ENCODE data around the gene SLC39A3.

SLC39A3 gene

DNA sequence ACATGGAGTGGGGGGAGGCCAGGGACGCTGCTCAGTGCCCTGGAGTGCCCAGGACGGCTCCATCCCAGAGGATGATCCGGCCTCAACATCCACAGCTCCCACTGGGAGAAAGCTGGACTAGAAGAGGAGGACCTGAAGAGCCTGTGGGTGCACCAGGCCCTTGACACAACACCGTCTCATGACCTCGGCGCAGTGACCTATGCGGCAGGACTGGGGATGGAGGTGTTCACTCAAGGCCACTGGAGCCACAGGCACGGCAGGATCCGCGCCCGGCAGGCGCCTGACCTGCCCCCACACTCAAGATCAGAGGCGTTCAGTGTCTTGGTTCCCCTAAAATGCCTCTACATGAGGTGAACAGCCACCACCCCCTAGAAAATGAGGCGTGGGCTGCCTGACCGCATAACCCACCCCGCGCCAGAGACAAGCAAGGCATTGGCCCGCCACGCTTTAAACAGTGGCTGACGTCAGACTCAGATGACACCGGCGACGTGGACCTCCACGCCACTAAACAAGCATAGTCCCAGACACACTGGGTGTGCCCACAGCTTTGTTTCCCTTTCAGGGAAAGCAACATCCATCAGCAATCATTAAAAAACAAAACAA lies 35.2 kb upstream of the SLC39A3 start:
- TF ChIP-seq, protein P1, sequence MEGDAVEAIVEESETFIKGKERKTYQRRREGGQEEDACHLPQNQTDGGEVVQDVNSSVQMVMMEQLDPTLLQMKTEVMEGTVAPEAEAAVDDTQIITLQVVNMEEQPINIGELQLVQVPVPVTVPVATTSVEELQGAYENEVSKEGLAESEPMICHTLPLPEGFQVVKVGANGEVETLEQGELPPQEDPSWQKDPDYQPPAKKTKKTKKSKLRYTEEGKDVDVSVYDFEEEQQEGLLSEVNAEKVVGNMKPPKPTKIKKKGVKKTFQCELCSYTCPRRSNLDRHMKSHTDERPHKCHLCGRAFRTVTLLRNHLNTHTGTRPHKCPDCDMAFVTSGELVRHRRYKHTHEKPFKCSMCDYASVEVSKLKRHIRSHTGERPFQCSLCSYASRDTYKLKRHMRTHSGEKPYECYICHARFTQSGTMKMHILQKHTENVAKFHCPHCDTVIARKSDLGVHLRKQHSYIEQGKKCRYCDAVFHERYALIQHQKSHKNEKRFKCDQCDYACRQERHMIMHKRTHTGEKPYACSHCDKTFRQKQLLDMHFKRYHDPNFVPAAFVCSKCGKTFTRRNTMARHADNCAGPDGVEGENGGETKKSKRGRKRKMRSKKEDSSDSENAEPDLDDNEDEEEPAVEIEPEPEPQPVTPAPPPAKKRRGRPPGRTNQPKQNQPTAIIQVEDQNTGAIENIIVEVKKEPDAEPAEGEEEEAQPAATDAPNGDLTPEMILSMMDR (IDR thresholded peaks at IDR 0.05; ENCODE audit: borderline replicate concordance, control extremely low read depth, extremely low read depth, insufficient read depth, missing control alignments), result no peak
- no peak for DNase-seq (ENCODE audit: low spot score)
- in situ Hi-C loops (cut with MboI; ENCODE audit: low sequenced_read_pairs, unreplicated experiment), result no loop called here

DNA sequence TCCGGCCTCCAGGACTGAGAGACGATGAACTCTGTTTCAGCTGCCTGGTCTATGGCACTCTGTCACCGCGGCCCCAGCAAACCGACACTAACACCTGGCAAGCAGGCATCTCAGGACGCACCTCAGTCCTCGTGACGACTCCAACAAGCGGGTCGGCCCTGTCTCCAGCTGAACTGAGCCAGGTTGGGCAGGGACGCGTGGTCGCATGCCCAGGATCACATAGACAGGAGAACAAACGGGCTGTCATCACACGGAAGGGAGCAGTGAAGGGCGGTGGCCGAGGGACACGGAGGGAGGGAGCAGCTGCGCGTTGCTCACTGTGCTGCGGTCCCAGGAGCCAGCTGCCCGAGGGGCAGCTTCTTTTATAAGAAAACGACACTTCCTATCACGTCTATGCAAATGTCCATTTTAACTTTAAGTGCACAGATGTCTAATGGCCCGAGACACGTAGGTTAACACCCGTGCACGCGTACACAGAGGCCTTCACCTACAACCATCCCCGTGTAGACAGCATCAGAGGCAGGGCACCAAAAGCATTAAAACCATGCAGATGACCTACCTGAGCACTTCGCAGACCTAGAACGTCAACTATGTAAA lies 34.4 kb upstream of the SLC39A3 start:
- in situ Hi-C loops (cut with MboI; ENCODE audit: low sequenced_read_pairs, unreplicated experiment), result no loop called here
- DNase-seq (ENCODE audit: low spot score), result no peak
- TF ChIP-seq, protein P1 (IDR thresholded peaks at IDR 0.05; ENCODE audit: borderline replicate concordance, control extremely low read depth, extremely low read depth, insufficient read depth, missing control alignments), result no peak

DNA sequence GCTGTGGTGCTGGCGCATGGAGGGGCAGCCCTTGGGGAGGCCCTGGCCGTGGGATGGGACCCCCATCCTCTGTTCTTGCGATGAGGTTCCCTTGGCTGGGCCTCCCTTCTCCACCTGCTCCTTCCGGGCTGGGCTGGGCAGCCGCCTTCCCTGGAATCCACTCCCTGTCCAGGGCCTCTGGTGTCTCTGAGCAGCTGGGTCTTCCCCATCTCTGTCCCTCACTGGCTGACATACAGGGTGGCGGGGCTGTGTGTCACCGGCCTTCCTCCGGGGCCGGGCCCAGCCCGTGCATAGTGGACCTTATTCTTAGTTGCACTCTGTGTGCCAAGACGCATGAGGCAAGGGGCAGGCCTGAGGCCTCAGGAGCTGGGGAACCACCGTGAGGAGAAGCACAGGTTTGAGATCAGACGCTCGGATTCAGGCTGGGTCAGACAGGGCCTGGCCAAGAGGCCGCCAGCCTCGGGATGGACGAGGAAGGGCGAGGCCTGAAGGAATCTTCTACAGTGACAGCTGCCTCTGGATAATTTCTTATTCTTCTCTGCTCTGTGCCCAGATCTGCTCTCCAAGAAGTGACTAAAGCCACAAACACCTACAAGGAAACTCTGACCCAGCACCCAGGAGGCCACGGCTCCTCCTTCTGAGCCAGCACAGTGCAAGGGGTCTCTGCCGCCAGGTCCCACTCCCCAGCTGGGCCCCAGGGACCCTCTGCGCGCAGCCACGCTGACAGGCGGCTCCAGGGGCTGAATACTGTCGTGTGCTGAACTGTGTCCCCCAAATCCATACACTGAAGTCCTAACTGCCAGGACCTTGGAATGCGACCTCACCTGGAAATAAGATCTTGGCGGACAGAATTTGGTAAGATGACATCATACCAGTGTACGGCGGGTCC lies 32.2 kb upstream of the SLC39A3 start:
- in situ Hi-C loops (cut with MboI; ENCODE audit: low sequenced_read_pairs, unreplicated experiment), result no loop called here
- TF ChIP-seq, protein P1 (IDR thresholded peaks at IDR 0.05; ENCODE audit: borderline replicate concordance, control extremely low read depth, extremely low read depth, insufficient read depth, missing control alignments), result no peak
- DNase-seq (ENCODE audit: low spot score), result no peak

DNA sequence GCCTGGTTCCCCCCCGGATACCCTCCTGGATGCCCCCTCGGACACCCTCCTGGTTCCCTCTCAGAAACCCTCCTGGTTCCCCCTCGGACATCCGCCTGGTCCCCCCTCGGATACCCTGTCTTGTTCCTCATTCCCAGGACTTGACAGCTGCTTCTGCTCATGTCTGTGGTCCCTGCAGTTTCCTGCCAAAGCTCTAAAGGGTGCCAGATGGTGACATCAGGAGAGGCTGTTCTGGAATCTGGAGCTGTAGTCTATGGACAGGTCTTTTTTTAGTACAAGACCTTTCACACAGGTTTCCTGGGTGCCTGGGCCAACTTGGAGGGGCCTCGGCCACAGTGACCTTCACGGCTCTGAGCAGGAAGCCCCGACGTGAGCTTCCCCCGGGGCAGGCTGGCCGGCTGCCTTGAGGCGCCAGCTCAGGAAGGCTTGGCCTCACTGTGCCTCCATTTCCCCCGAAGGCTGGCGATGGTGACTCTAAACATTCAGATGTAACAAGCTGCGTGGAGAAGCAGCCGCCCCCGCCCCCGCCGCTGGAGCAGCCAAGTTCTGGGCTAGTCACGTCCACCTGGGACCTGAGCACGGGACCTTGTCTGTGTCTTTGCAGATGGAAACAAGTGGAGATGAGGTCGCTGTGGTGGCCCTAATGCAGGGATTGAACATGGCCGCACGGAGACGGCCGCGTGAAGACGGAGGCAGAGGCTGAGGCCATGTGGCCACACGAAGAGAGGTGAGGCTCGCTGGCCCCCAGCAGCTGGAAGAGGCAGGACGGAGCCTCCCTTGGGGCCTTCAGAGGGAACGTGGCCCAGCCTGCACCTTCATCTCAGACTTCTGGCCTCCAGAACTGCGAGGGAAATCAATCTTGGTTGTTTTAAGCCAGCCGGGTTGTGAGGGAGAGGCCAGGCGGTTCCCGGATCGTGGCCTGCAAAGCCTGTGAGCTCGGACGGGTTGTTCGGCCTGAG lies 30.5 kb upstream of the SLC39A3 start:
- TF ChIP-seq, protein P1 (IDR thresholded peaks at IDR 0.05; ENCODE audit: borderline replicate concordance, control extremely low read depth, extremely low read depth, insufficient read depth, missing control alignments), result no peak
- in situ Hi-C loops (cut with MboI; ENCODE audit: low sequenced_read_pairs, unreplicated experiment), result no loop called here
- no peak for DNase-seq (ENCODE audit: low spot score)

DNA sequence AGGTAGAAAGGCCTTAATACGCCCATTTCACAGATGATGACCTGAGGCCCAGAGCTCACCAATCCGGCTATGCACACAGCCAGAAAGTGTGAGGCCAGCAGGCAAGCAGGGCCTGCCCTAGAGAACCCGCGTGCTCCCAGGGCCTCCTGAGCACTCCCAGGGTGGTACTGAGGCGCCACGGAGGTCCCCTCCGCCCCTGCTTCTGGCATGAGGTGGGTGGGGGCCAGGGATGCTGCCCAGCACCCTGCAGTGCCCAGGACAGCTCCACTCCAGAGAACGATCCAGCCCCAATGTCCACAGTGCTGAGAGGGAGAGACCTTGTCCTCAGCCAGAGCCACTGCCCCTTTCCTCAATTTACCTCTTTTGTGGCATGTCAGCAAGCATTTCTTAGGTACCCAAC lies 29.4 kb upstream of the SLC39A3 start:
- in situ Hi-C loops (cut with MboI; ENCODE audit: low sequenced_read_pairs, unreplicated experiment), result no loop called here
- no peak for DNase-seq (ENCODE audit: low spot score)
- TF ChIP-seq, protein P1 (IDR thresholded peaks at IDR 0.05; ENCODE audit: borderline replicate concordance, control extremely low read depth, extremely low read depth, insufficient read depth, missing control alignments), result no peak
